Fibroblast of the aortic adventitia (primary cell): ENCODE measurements around the gene SAC3D1. TPM values are rescaled to one million over a fixed set of nuclear protein-coding genes. Genes with fewer than 3 reads are reported as not detected.

ENCODE experiments used
- DNase-seq: peaks from one replicate; pipeline ENCODE4 v3.0.0-alpha.2; 2010; ENCODE audit warnings: low read depth
- H3K4me3 ChIP-seq: 2 replicates; pipeline ENCODE4 v1.5.1; 2011; ENCODE audit warnings: low read depth, mild to moderate bottlenecking, control low read depth, low read length, moderate library complexity
- total RNA-seq: library from RNA; depleted of rRNA; stranded (reverse); fragments of >200 nt; gene quantifications from 2 replicates; pipeline ENCODE4 v1.2.3, GENCODE V29; 2012; ENCODE audit warnings: low replicate concordance
- TF ChIP-seq, protein P1 (sequence below): IDR thresholded peaks from 2 replicates; pipeline ENCODE4 v1.5.1; 2011; ENCODE audit warnings: mild to moderate bottlenecking, low read length, control low read depth, inconsistent platforms; ENCODE audit not compliant: insufficient read depth

The SAC3D1 gene
- total RNA-seq, 1 donor, result 13.0 TPM

DNA sequence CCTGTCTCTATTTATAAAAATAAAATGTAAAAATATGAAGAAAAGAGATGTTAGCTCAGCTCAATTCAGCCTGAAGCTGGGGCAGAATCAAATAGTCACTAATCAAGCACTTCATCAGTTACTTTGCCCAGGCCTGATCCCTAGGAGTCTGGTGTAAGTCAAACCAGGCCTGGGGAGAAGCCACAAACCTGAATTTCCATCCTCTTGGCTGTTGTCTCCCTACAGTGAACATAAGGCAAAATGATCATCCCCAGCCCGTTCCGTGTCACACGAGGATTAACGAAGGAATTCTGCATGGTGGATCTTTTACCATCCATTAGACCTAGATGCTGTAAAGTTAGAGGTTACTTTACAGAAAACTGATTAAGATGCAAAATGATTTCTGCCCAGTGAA is 23.8 kb downstream of the SAC3D1 start:
- TF ChIP-seq, protein P1, sequence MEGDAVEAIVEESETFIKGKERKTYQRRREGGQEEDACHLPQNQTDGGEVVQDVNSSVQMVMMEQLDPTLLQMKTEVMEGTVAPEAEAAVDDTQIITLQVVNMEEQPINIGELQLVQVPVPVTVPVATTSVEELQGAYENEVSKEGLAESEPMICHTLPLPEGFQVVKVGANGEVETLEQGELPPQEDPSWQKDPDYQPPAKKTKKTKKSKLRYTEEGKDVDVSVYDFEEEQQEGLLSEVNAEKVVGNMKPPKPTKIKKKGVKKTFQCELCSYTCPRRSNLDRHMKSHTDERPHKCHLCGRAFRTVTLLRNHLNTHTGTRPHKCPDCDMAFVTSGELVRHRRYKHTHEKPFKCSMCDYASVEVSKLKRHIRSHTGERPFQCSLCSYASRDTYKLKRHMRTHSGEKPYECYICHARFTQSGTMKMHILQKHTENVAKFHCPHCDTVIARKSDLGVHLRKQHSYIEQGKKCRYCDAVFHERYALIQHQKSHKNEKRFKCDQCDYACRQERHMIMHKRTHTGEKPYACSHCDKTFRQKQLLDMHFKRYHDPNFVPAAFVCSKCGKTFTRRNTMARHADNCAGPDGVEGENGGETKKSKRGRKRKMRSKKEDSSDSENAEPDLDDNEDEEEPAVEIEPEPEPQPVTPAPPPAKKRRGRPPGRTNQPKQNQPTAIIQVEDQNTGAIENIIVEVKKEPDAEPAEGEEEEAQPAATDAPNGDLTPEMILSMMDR, result no peak
- DNase-seq, result no peak
- no peak overlapping the region for H3K4me3 ChIP-seq

DNA sequence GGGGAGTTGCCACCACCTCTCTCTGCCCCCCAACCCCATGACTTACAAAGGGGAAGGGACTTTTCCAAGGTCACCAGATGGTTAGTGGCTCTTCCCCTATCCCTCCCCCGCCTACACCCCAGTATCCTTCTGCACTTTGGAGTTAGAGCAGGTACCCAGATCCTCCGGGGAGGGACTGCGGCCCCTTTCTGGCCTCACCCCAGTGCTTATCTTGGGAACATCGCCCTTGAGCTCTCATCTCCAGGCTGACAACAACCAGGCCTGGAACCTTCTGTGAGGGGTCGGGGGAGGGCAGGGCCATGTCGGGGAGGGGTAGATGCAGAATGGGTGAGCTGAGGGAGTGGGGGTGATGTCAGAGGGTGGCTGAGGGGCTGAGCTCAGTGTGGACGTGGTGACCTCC is 24.8 kb downstream of the SAC3D1 start:
- no peak for DNase-seq
- TF ChIP-seq, protein P1, result no peak
- H3K4me3 ChIP-seq, result no peak overlapping the region

DNA sequence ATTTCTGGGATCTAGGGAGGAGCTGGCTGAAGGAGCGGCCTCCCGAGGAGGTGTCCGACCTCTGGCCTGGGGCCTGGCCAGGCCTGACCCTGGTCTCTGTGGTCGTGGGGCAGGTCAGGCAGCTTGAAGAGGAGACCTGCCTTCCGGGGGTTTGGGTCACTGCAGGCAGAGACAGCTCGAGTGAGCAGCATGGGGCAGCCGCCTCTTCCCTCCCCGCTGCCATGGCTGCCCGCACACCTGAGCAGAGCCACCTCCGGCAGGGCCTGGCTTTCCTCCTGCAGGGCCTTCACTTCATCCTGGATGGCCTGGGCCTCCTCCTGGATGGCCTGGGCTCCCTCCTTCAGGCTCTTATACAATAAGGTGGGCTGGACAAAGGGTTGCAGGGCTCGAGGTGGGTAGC is 25.3 kb downstream of the SAC3D1 start:
- no peak overlapping the region for H3K4me3 ChIP-seq
- no peak for DNase-seq
- TF ChIP-seq, protein P1, result no peak

DNA sequence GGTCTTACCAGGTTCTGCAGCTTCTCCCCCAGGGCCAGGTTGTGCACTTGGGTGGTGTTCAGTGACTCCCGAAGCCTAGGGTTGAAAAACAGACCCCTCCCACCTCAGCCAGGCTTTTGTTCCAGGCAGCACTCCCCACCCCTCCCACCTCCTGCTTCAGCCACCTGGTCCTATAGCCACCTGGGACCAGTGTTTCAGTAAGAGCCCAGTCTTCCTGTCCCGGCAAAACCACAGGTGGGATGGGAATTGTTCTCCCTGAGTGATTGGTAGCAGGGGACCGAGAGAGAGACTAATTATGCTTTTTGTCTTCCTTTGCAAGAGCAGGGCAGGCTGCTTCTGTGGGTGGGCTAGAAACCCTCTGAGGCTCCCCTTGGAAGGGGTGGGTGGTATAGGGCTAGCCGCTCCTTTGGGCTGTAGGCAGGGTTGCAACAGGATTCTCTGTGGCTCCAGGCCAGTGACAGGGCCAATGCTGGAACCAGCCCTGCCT is 25.8 kb downstream of the SAC3D1 start:
- H3K4me3 ChIP-seq, result no peak overlapping the region
- TF ChIP-seq, protein P1, result no peak
- DNase-seq, result no peak

DNA sequence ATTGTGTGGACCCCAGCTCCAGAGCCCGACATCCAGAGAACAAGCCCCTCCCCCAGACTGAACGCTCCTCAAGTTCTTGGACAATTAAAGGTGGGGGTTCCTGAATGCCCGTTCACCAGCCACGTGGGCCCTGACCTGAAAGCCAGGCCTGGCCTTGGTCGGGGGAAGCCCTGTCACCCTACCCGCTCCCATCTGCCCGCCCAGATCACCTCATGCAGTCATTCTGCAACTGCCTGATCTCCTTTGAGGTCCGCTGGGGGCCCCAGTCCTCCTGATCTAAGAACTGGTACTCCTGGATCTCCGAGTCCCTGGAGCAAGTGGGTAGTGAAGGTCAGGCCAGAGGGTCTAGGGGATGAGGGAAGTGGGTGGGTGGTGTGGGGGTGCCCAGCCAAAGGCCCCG is 26.4 kb downstream of the SAC3D1 start:
- TF ChIP-seq, protein P1, result no peak
- no peak for DNase-seq
- no peak overlapping the region for H3K4me3 ChIP-seq

DNA sequence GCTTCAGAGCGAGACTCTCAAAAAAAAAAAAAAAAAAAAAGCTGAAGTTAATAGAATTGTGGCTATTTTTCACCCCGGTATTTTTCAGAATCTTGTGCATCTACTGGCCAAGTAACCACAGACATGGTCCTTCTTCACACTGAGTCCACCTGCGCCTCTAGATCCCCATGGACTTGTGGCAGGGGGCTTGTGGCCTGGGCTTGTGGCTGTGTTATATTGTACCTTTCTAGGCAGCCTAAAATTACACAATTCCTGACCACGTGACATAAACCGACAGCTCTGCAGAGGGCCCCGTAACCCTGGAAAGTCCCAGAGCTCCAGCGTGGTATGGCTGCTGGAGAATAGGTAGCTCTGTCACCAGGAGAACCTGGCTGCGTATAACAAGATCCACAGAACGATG is 28.2 kb downstream of the SAC3D1 start:
- DNase-seq, result no peak

More for the DNA sequence above, 28.2 kb downstream of the SAC3D1 start:
- no peak overlapping the region for H3K4me3 ChIP-seq
- TF ChIP-seq, protein P1, result no peak
